A549 (cell line): Measurements from ENCODE around the gene CXorf49. TPM values are rescaled to one million over a fixed set of nuclear protein-coding genes. Genes with fewer than 3 reads are reported as not detected.
A peak's percentile ranks its signal among the peaks of the same experiment; 100 is the strongest.
"Not testable (repeated sequence)": the region's sequence is repeated elsewhere in the genome, so short reads cannot be mapped to it uniquely, and the experiment has no call there.

Experiments
- ATAC-seq, 2 experiments: fragments of 200-7000 bp in 1 of 2; fragments of >200 bp in 1 of 2; cut with Nextera tagmentation in 1 of 2; cut with Tn5 transposase in 1 of 2; 3 replicates each; pipeline versions ENCODE4 v1.8.0 to v1.9.1; 2018 to 2020; ENCODE audit warnings: mild to moderate bottlenecking in 1 of 2, moderate library complexity in 1 of 2
- CTCF ChIA-PET: fragments of 300-600 bp; sonication (Branson Sonifier 250); formaldehyde crosslinking; extraction: SDS; loops from one replicate; lab custom pipeline; 2021; ENCODE audit warnings: antibody characterized with exemption, inconsistent platforms; lab: Yijun Ruan, JAX
- POLR2A ChIA-PET: fragments of 350-600 bp; formaldehyde crosslinking; extraction: SDS; loops from one replicate; lab custom pipeline; 2021; ENCODE audit warnings: antibody characterized with exemption, inconsistent platforms; lab: Yijun Ruan, JAX
- DNase-seq, 2 experiments: peaks; one replicate each; pipeline versions ENCODE4 v3.0.0 to v3.0.0-alpha.2; 2011 to 2016; ENCODE audit warnings: low read depth in 1 of 2, low spot score in 1 of 2
- FAIRE-seq: peaks from 2 replicates; lab custom pipeline; 2011; peaks lifted over from hg19 to GRCh38; lab: Jason Lieb, UNC
- H3K27ac ChIP-seq, 2 experiments: fragments of >200 bp; sonication (Bioruptor Twin); formaldehyde crosslinking; 3 replicates each; pipeline ENCODE4 v1.5.1; 2016 to 2017
- H3K4me1 ChIP-seq: fragments of >200 bp; sonication (Bioruptor Twin); formaldehyde crosslinking; 3 replicates; pipeline ENCODE4 v1.6.1; 2016
- H3K4me2 ChIP-seq: fragments of >200 bp; sonication (Bioruptor Twin); formaldehyde crosslinking; 3 replicates; pipeline ENCODE4 v1.6.1; 2016
- H3K4me3 ChIP-seq: fragments of >200 bp; sonication (Bioruptor Twin); formaldehyde crosslinking; 3 replicates; pipeline ENCODE4 v1.5.1; 2016
- H3K9me3 ChIP-seq: fragments of >200 bp; sonication (Bioruptor Twin); formaldehyde crosslinking; 3 replicates; pipeline ENCODE4 v1.6.1; 2016
- WGBS: methylation state at CpG from one replicate; pipeline ENCODE4 v1.1.6; 2017; ENCODE audit errors: missing lambda C conversion rate; 5-methylcytosine and 5-hydroxymethylcytosine counted together
- polyA minus RNA-seq: library from RNA; depleted of rRNA, polyadenylated mRNA; stranded (reverse); fragments of >200 nt; gene quantifications from 2 replicates; pipeline ENCODE4 v1.2.3, GENCODE V29; 2011; rRNA and poly(A)+ RNA removed
- polyA plus RNA-seq, 4 experiments: library from polyadenylated mRNA; depleted of rRNA in 3 of 4; stranded (reverse); fragments of >200 nt; fragmentation: RNase III in 1 of 4; extraction: RNeasy Plus Mini Kit Qiagen cat#74134 plus additional on column Dnase treatment in 1 of 4; gene quantifications; 2 replicates in 3 of 4; 3 replicates in 1 of 4; pipeline ENCODE4 v1.2.3, GENCODE V29; 2011 to 2017

CXorf49 gene
- polyA plus RNA-seq (2011; rRNA removed) (not detected in 2 replicates), polyA plus RNA-seq (2017; fragmentation: RNase III; extraction: RNeasy Plus Mini Kit Qiagen cat#74134 plus additional on column Dnase treatment) (not detected in 3 replicates), polyA minus RNA-seq (not detected in 2 replicates)
- not detected in 2 replicates for polyA plus RNA-seq (2012; cell fraction: cytosol; rRNA removed)
- not detected in 2 replicates for polyA plus RNA-seq (2012; cell fraction: nucleus; rRNA removed)

GRCh38 chrX:71718185-71718584 is at the start of gene CXorf49:
TSS of gene CXorf49 (minus strand) at chrX:71718285. CDS start at chrX:71718151, 134 bp downstream.
- WGBS = no CpG with 5 or more reads among the region's 30 CpGs
- ATAC-seq, H3K27ac ChIP-seq, POLR2A ChIA-PET, H3K4me3 ChIP-seq, H3K9me3 ChIP-seq, DNase-seq, FAIRE-seq, CTCF ChIA-PET, H3K4me2 ChIP-seq, H3K4me1 ChIP-seq: not testable (repeated sequence)

GRCh38 chrX:71767134-71767533 is 49.0 kb upstream of the CXorf49 start:
- H3K4me3 ChIP-seq, POLR2A ChIA-PET, H3K9me3 ChIP-seq, H3K4me1 ChIP-seq, H3K27ac ChIP-seq, CTCF ChIA-PET, ATAC-seq, H3K4me2 ChIP-seq, DNase-seq, FAIRE-seq: not testable (repeated sequence)
- WGBS = no CpG with 5 or more reads among the region's 14 CpGs

DNA sequence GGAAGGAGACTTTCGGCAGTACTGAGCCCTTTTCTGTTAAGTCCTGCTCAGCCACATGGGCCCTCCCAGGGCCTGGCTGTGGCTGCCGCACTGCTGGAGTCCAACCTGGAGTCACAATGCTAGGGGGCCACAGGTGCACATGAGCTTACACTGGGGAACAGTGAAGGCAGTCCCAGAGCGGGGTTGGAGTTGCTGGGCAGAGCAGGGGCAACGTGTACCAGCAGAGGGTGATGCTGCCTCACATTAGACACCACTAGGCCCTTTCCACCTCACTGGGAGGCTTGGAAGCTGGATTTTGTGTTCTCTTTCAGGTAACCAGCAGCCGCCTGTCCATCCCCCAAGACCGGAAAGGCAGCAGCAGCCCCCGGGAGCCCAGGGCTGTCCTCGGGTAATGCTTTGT is 47.5 kb upstream of the CXorf49 start:
- POLR2A ChIA-PET, H3K4me2 ChIP-seq, H3K9me3 ChIP-seq, CTCF ChIA-PET, DNase-seq, H3K27ac ChIP-seq, H3K4me1 ChIP-seq, H3K4me3 ChIP-seq: not testable (repeated sequence)
- FAIRE-seq (peak; percentile 89), ATAC-seq (peak; percentile 75 to 80)
- no CpG with 5 or more reads among the region's 8 CpGs for WGBS

DNA sequence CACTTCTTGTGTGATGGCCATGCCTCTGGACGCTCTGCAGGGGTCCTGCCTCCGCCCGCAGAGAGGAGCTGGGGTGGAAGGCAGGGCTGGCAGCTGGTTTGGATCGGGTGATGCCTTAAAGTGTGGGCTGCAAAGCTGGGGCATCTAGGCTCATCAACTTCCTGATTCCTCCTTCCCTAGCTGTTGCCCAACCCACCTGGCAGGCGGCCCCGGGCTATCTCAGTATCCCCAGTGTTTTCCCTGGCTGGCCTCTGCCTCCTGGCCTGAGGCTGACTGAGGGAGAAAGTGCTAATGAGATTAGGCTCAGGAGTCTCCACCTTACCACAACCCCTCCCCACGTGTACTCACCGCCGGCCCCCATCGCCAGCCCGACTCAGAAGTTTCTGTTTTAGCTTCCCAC is 46.7 kb upstream of the CXorf49 start:
- H3K27ac ChIP-seq, DNase-seq, CTCF ChIA-PET, POLR2A ChIA-PET, H3K9me3 ChIP-seq, ATAC-seq, FAIRE-seq, H3K4me3 ChIP-seq, H3K4me2 ChIP-seq, H3K4me1 ChIP-seq: not testable (repeated sequence)
- no CpG with 5 or more reads among the region's 11 CpGs for WGBS

- H3K4me3 ChIP-seq, CTCF ChIA-PET, ATAC-seq: not testable (repeated sequence)
Observed at GRCh38 chrX:71763049-71763448, 45.0 kb upstream of the CXorf49 start, which contains the start of gene CXorf49B. TSS of gene CXorf49B (plus strand) at chrX:71763349. CDS start at chrX:71763424, 75 bp downstream.

GRCh38 chrX:71760688-71761281 is 42.7 kb upstream of the CXorf49 start:
- ATAC-seq, H3K4me2 ChIP-seq, H3K27ac ChIP-seq, FAIRE-seq, H3K9me3 ChIP-seq, H3K4me3 ChIP-seq, H3K4me1 ChIP-seq, CTCF ChIA-PET, DNase-seq, POLR2A ChIA-PET: not testable (repeated sequence)
- WGBS = no CpG with 5 or more reads among the region's 20 CpGs

More at GRCh38 chrX:71763049-71763448, 45.0 kb upstream of the CXorf49 start, which contains the start of gene CXorf49B:
- H3K27ac ChIP-seq, H3K9me3 ChIP-seq, H3K4me2 ChIP-seq, FAIRE-seq, H3K4me1 ChIP-seq, POLR2A ChIA-PET, DNase-seq: not testable (repeated sequence)
- WGBS = no CpG with 5 or more reads among the region's 34 CpGs

- H3K27ac ChIP-seq, ATAC-seq, CTCF ChIA-PET, POLR2A ChIA-PET, H3K9me3 ChIP-seq, FAIRE-seq, H3K4me1 ChIP-seq, H3K4me2 ChIP-seq, H3K4me3 ChIP-seq, DNase-seq: not testable (repeated sequence)
- WGBS = no CpG with 5 or more reads among the region's 20 CpGs
Observed at GRCh38 chrX:71720289-71720886, 2.3 kb upstream of the CXorf49 start.

- H3K9me3 ChIP-seq, CTCF ChIA-PET, H3K27ac ChIP-seq, H3K4me2 ChIP-seq, DNase-seq, POLR2A ChIA-PET, ATAC-seq, H3K4me1 ChIP-seq, H3K4me3 ChIP-seq: not testable (repeated sequence)
- WGBS = 60% methylated on average over 1 of the region's 30 CpGs
- FAIRE-seq = peak; percentile 18
Observed at GRCh38 chrX:71719195-71719594, 1.1 kb upstream of the CXorf49 start.

DNA sequence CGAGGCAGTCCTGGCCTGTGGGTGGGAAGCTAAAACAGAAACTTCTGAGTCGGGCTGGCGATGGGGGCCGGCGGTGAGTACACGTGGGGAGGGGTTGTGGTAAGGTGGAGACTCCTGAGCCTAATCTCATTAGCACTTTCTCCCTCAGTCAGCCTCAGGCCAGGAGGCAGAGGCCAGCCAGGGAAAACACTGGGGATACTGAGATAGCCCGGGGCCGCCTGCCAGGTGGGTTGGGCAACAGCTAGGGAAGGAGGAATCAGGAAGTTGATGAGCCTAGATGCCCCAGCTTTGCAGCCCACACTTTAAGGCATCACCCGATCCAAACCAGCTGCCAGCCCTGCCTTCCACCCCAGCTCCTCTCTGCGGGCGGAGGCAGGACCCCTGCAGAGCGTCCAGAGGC is 1.8 kb downstream of the CXorf49 start:
- POLR2A ChIA-PET = not testable (repeated sequence)

GRCh38 chrX:71715551-71715950 is 2.5 kb downstream of the CXorf49 start:
- H3K4me1 ChIP-seq, H3K9me3 ChIP-seq, H3K4me2 ChIP-seq, DNase-seq, H3K27ac ChIP-seq, CTCF ChIA-PET, H3K4me3 ChIP-seq, POLR2A ChIA-PET: not testable (repeated sequence)
- ATAC-seq (peak; percentile 57 to 78; a peak in 3 of 6 replicates), FAIRE-seq (peak; percentile 7)
- no CpG with 5 or more reads among the region's 8 CpGs for WGBS

More for the DNA sequence above, 1.8 kb downstream of the CXorf49 start:
- CTCF ChIA-PET, FAIRE-seq, ATAC-seq, H3K9me3 ChIP-seq, H3K27ac ChIP-seq, H3K4me2 ChIP-seq, DNase-seq, H3K4me1 ChIP-seq, H3K4me3 ChIP-seq: not testable (repeated sequence)
- WGBS = no CpG with 5 or more reads among the region's 12 CpGs

DNA sequence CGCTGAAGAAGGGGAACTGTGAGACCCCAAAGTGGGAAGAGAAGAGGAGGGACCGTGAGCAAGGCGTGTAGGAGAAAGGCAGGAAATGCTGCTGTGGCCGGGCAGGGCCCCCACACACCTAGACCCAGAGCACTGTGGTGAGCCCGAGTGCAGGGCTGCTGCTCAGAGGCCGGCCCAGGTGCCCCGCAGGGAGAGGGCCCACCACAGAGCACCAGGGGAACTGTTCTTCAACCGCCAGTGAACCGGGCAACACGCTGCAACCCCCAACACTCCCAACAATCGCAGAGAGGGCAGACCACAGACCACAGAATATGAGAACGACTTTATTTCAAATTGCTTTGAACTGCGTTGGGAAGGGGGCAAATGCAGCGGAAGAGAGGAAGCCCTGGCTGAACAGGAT is 4.0 kb downstream of the CXorf49 start:
- DNase-seq, H3K4me2 ChIP-seq, POLR2A ChIA-PET, ATAC-seq, H3K4me1 ChIP-seq, FAIRE-seq, H3K27ac ChIP-seq, H3K4me3 ChIP-seq, H3K9me3 ChIP-seq, CTCF ChIA-PET: not testable (repeated sequence)
- no CpG with 5 or more reads among the region's 14 CpGs for WGBS
